CD4-positive, alpha-beta memory T cell (primary cell): ENCODE results near the gene ZNF423. TPM values are rescaled to one million over a fixed set of nuclear protein-coding genes. Genes with fewer than 3 reads are reported as not detected.
"Not testable (repeated sequence)": the region's sequence is repeated elsewhere in the genome, so short reads cannot be mapped to it uniquely, and the experiment has no call there.

Experiments used
- CTCF ChIA-PET: fragments of 350-600 bp; sonication (Branson Sonifier 250); formaldehyde crosslinking; loops from one replicate; lab custom pipeline; 2021; ENCODE audit warnings: inconsistent platforms; ENCODE audit not compliant: partially characterized antibody; lab: Charles Lee
- POLR2A ChIA-PET: fragments of 350-600 bp; sonication (Branson Sonifier 250); formaldehyde crosslinking; loops from one replicate; lab custom pipeline; 2021; ENCODE audit not compliant: partially characterized antibody; lab: Charles Lee
- DNase-seq, 5 donors: peaks; one replicate each; pipeline versions ENCODE4 v3.0.0 to v3.0.0-alpha.2; 2020 to 2022; ENCODE audit warnings: mixed read lengths in 1 of 5
- H3K27ac ChIP-seq: one replicate; pipeline ENCODE4 v1.7.0; 2013; ENCODE audit warnings: low read depth, low read length
- H3K27me3 ChIP-seq: 2 replicates; pipeline ENCODE4 v1.7.0; 2013; ENCODE audit warnings: mild to moderate bottlenecking, low read length, moderate library complexity; ENCODE audit not compliant: insufficient read depth
- H3K36me3 ChIP-seq: 2 replicates; pipeline ENCODE4 v1.7.0; 2013; ENCODE audit warnings: mild to moderate bottlenecking, low read length, moderate library complexity; ENCODE audit not compliant: insufficient read depth
- H3K4me1 ChIP-seq: 2 replicates; pipeline ENCODE4 v1.7.0; 2013; ENCODE audit warnings: mild to moderate bottlenecking, low read length, moderate library complexity; ENCODE audit not compliant: insufficient read depth
- H3K4me3 ChIP-seq, 2 donors: one replicate each; pipeline ENCODE4 v1.7.0; 2013; ENCODE audit warnings: low read length in 2 of 2, mild to moderate bottlenecking in 1 of 2
- H3K9me3 ChIP-seq, 2 donors: one replicate each; pipeline ENCODE4 v1.7.0; 2013; ENCODE audit warnings: low read length in 2 of 2, control low read depth in 1 of 2; ENCODE audit not compliant: control insufficient read depth in 1 of 2
- H3K27ac Mint-ChIP-seq, 7 donors: one replicate each; pipeline ENCODE4 v1.8.0; 2020 to 2021; ENCODE audit warnings: mixed read lengths in 7 of 7, mild to moderate bottlenecking in 6 of 7, inconsistent platforms in 3 of 7, moderate library complexity in 3 of 7
- H3K27me3 Mint-ChIP-seq, 2 donors: one replicate each; pipeline ENCODE4 v1.8.0; 2020 to 2021; ENCODE audit warnings: mixed read lengths in 2 of 2
- H3K36me3 Mint-ChIP-seq, 2 donors: one replicate each; pipeline ENCODE4 v1.8.0; 2020 to 2021; ENCODE audit warnings: mixed read lengths in 2 of 2, inconsistent platforms in 1 of 2, mild to moderate bottlenecking in 1 of 2
- H3K4me1 Mint-ChIP-seq, 4 donors: one replicate each; pipeline ENCODE4 v1.8.0; 2020 to 2021; ENCODE audit warnings: mixed read lengths in 4 of 4, mild to moderate bottlenecking in 1 of 4
- H3K4me3 Mint-ChIP-seq, 8 donors: one replicate each; pipeline ENCODE4 v1.8.0; 2020 to 2021; ENCODE audit warnings: mixed read lengths in 8 of 8, mild to moderate bottlenecking in 7 of 8, moderate library complexity in 6 of 8, inconsistent platforms in 3 of 8
- H3K9me3 Mint-ChIP-seq, 8 donors: one replicate each; pipeline ENCODE4 v1.8.0; 2020 to 2021; ENCODE audit warnings: mixed read lengths in 8 of 8, mild to moderate bottlenecking in 5 of 8, inconsistent platforms in 3 of 8, moderate library complexity in 1 of 8
- intact Hi-C: fragments of 100-400 bp; cut with micrococcal nuclease; formaldehyde crosslinking; loops from one replicate; pipeline ENCODE4 v1.15.1; 2023
- polyA plus RNA-seq, 2 donors: library from polyadenylated mRNA; unstranded; fragments of 300-500 nt; fragmentation: Illumina TruSeq; gene quantifications; one replicate each; pipeline ENCODE4 v1.2.3, GENCODE V29; 2021
- total RNA-seq, 2 experiments: library from RNA; stranded (reverse); gene quantifications; one replicate each; pipeline ENCODE4 v1.2.3, GENCODE V29; 2021

Gene ZNF423
- total and polyA plus RNA-seq, 4 experiments from 2014 or later, result not detected

- H3K27me3 Mint-ChIP-seq, result peaks cover 8 to 9% of the 10 kb centered on the region in 2 donors
- H3K4me1 Mint-ChIP-seq, result no peaks in the 10 kb centered on the region
- ChIA-PET CTCF (no interaction called here), POLR2A (no interaction called here)
- Histone ChIP-seq H3K27ac (no peak overlapping the region), H3K36me3 (no peaks in the 10 kb centered on the region), H3K4me1 (no peaks in the 10 kb centered on the region), H3K9me3 (no peaks in the 10 kb centered on the region), H3K4me3 (no peak overlapping the region), H3K27me3 (no peaks in the 10 kb centered on the region)
- no peak for DNase-seq
- no peaks in the 10 kb centered on the region for H3K36me3 Mint-ChIP-seq
- no peak overlapping the region for H3K4me3 Mint-ChIP-seq
- no peaks in the 10 kb centered on the region for H3K9me3 Mint-ChIP-seq
- H3K27ac Mint-ChIP-seq, result no peak overlapping the region
- intact Hi-C loops, result no loop called here
Measured at GRCh38 chr16:49688036-49688697, 167.7 kb downstream of the ZNF423 start.

DNA sequence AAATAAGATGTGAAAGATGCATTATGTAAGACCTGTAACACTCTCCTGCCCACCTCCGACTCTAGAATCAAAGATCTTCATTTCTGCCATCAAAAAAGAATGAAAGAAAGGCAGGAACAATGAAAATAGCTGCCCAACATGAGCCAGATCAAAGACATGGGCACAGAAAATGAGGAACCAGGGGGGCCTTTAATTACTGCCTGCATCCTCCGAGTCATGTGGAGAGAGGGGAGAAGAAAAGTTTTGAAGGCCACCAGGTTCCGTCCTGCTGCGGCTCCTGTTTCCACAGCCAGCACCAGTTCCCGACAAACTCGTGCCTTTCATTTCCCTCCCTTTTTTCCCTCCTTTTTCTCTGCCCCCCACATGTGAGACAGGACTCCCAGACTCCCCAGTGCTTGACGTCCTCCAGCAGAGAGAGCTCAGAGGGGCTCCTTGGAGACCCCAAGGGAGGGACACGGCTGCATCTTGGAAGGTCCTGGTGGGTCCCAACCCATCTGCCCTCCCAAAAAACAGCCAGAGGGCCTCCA lies 168.4 kb downstream of the ZNF423 start:
- H3K27ac Mint-ChIP-seq, result peak overlapping the region in 1 of 7 donors; percentile 48
- H3K4me1 Mint-ChIP-seq, result no peaks in the 10 kb centered on the region
- H3K9me3 ChIP-seq, result no peaks in the 10 kb centered on the region
- H3K4me1 ChIP-seq, result no peaks in the 10 kb centered on the region
- peaks cover 8 to 9% of the 10 kb centered on the region in 2 donors for H3K27me3 Mint-ChIP-seq
- H3K4me3 Mint-ChIP-seq, result no peak overlapping the region
- ChIA-PET POLR2A (no interaction called here), CTCF (no interaction called here)
- H3K27me3 ChIP-seq, result no peaks in the 10 kb centered on the region
- no peaks in the 10 kb centered on the region for H3K9me3 Mint-ChIP-seq
- no peak for DNase-seq
- H3K36me3 Mint-ChIP-seq, result no peaks in the 10 kb centered on the region
- intact Hi-C loops, result no loop called here
- H3K4me3 ChIP-seq, result no peak overlapping the region
- no peaks in the 10 kb centered on the region for H3K36me3 ChIP-seq
- no peak overlapping the region for H3K27ac ChIP-seq

DNA sequence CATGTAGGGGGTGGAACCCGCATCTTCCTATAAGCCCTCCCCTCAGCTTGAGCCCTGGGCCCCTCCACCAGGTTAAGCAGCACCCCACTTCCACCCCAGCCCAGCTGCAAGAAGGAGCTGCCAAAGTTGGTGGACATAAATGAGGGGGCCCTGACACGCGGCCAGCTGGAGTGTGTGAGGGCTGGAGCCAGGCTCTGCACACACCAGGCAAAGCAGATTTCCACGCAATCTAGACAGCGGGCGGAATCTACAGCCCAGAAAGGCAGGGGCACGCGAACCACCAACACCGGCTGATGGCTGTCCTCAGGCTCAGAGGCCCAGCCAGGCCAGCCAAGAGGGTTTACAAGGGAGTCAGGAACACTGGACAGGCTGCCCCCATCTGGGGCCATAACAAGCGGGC lies 171.2 kb downstream of the ZNF423 start:
- Histone ChIP-seq H3K27ac (no peak overlapping the region), H3K27me3 (no peaks in the 10 kb centered on the region), H3K4me1 (no peaks in the 10 kb centered on the region), H3K36me3 (no peaks in the 10 kb centered on the region), H3K9me3 (no peaks in the 10 kb centered on the region), H3K4me3 (no peak overlapping the region)
- DNase-seq, result no peak
- ChIA-PET CTCF (no interaction called here), POLR2A (no interaction called here)
- no peak overlapping the region for H3K4me3 Mint-ChIP-seq
- peaks cover 10 to 11% of the 10 kb centered on the region in 2 donors for H3K27me3 Mint-ChIP-seq
- no peaks in the 10 kb centered on the region for H3K9me3 Mint-ChIP-seq
- no peaks in the 10 kb centered on the region for H3K4me1 Mint-ChIP-seq
- H3K36me3 Mint-ChIP-seq, result no peaks in the 10 kb centered on the region
- intact Hi-C loops, result no loop called here
- H3K27ac Mint-ChIP-seq, result no peak overlapping the region

DNA sequence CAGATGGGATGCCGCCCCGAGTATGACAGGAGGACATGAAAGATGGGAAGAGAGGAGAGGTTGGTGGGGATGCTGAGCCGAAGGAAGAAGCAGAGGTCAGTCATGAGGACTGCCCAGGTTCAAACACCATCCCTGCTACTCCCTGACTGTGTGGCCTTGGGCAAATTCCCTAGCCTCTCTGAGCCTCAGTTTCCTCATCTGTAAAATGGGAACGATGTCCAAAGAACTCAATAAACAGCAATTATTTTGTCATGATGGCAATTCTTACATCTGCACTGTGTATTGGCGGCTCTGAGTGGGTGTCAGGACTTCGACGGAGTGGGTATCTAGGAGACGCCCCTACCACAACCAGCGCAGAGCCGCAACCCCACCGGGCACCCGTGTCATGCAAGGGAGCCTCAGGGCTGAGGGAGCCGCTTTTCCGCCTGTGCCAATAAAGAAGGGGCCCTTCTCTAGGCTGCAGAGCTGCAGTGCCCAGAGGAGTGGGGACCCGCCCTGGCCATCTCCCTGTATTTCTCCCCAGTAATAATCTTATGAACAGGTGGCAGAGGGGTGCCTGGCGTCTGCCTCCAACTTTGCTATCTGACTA lies 173.2 kb downstream of the ZNF423 start:
- Histone ChIP-seq H3K9me3 (no peaks in the 10 kb centered on the region), H3K27ac (no peak overlapping the region), H3K27me3 (no peaks in the 10 kb centered on the region), H3K4me1 (no peaks in the 10 kb centered on the region), H3K4me3 (no peak overlapping the region), H3K36me3 (no peaks in the 10 kb centered on the region)
- no peaks in the 10 kb centered on the region for H3K36me3 Mint-ChIP-seq
- H3K27ac Mint-ChIP-seq, result no peak overlapping the region
- peaks cover 10 to 11% of the 10 kb centered on the region in 2 donors for H3K27me3 Mint-ChIP-seq
- no peaks in the 10 kb centered on the region for H3K4me1 Mint-ChIP-seq
- intact Hi-C loops, result no loop called here
- ChIA-PET POLR2A (no interaction called here), CTCF (no interaction called here)
- H3K4me3 Mint-ChIP-seq, result no peak overlapping the region
- DNase-seq, result no peak
- H3K9me3 Mint-ChIP-seq, result no peaks in the 10 kb centered on the region

- Histone ChIP-seq H3K4me1 (no peaks in the 10 kb centered on the region), H3K27ac (no peak overlapping the region), H3K27me3 (no peaks in the 10 kb centered on the region), H3K36me3 (no peaks in the 10 kb centered on the region), H3K9me3 (no peaks in the 10 kb centered on the region), H3K4me3 (no peak overlapping the region)
- Mint-ChIP-seq H3K4me3 (no peak overlapping the region), H3K27me3 (peaks cover 2 to 5% of the 10 kb centered on the region in 2 donors), H3K27ac (no peak overlapping the region), H3K36me3 (no peaks in the 10 kb centered on the region), H3K4me1 (no peaks in the 10 kb centered on the region), H3K9me3 (no peaks in the 10 kb centered on the region)
- no peak for DNase-seq
- POLR2A ChIA-PET, result no interaction called here
- intact Hi-C loops, result no loop called here
- CTCF ChIA-PET, result no interaction called here
Measured at GRCh38 chr16:49681217-49681883, 174.6 kb downstream of the ZNF423 start.

DNA sequence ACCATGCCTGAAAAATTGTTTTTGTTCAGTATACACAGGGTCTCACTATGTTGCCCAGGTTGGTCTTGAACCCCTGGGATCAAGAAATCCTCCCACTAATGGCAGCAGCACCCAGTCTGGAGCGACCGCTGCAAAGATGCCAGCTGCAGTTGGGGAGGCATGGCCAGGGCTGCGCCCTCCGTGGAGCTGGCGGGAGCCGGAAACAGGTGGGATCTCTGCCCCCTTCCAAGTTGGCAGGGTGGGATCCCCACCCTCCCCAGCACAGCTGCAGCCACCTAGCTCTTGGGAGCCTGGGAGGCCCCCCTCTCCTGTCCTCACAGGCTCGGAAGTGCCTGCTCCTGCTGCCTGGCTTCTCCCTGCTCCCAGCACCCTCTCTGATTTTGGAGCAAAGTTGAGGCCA lies 176.8 kb downstream of the ZNF423 start:
- DNase-seq, result no peak
- intact Hi-C loops, result no loop called here
- H3K36me3 Mint-ChIP-seq, result no peaks in the 10 kb centered on the region

GRCh38 chr16:49677661-49678060 lies 178.3 kb downstream of the ZNF423 start:
- H3K27ac ChIP-seq, H3K36me3 ChIP-seq, H3K27ac Mint-ChIP-seq, H3K4me3 Mint-ChIP-seq, CTCF ChIA-PET, H3K4me1 Mint-ChIP-seq, H3K27me3 Mint-ChIP-seq, H3K9me3 ChIP-seq, intact Hi-C loops, H3K9me3 Mint-ChIP-seq, H3K4me1 ChIP-seq, DNase-seq, H3K27me3 ChIP-seq, H3K36me3 Mint-ChIP-seq, H3K4me3 ChIP-seq, POLR2A ChIA-PET: not testable (repeated sequence)

More for the DNA sequence above, 176.8 kb downstream of the ZNF423 start:
- Histone ChIP-seq H3K4me3 (no peak overlapping the region), H3K4me1 (no peaks in the 10 kb centered on the region), H3K36me3 (no peaks in the 10 kb centered on the region), H3K27me3 (no peaks in the 10 kb centered on the region), H3K9me3 (no peaks in the 10 kb centered on the region), H3K27ac (no peak overlapping the region)
- Mint-ChIP-seq H3K4me1 (no peaks in the 10 kb centered on the region), H3K4me3 (no peak overlapping the region), H3K27me3 (peaks cover 2% of the 10 kb centered on the region in 2 donors), H3K9me3 (no peaks in the 10 kb centered on the region), H3K27ac (no peak overlapping the region)
- CTCF ChIA-PET, result no interaction called here
- POLR2A ChIA-PET, result no interaction called here
